Effector memory CD8-positive, alpha-beta T cell (primary cell): Measurements from ENCODE around the gene NAGPA.

Experiments
- ATAC-seq: fragments of 150-1000 bp; cut with Tn5 transposase; replicated peaks from 2 replicates; pipeline ENCODE4 v1.10.0; 2021; ENCODE audit warnings: mild to moderate bottlenecking, moderate library complexity
- DNase-seq, 3 experiments: peaks; one replicate each; pipeline ENCODE4 v3.0.0; 2021
- H3K27ac Mint-ChIP-seq, 2 donors: one replicate each; pipeline ENCODE4 v1.8.0; 2022; ENCODE audit warnings: mild to moderate bottlenecking in 2 of 2, mixed read lengths in 2 of 2, moderate library complexity in 2 of 2
- H3K27me3 Mint-ChIP-seq, 2 donors: one replicate each; pipeline ENCODE4 v1.8.0; 2022; ENCODE audit warnings: mixed read lengths in 2 of 2
- H3K36me3 Mint-ChIP-seq: one replicate; pipeline ENCODE4 v1.8.0; 2022; ENCODE audit warnings: mild to moderate bottlenecking, moderate library complexity, mixed read lengths; ENCODE audit not compliant: insufficient read depth
- H3K4me1 Mint-ChIP-seq, 2 donors: one replicate each; pipeline ENCODE4 v1.8.0; 2022; ENCODE audit warnings: low read depth in 2 of 2, mixed read lengths in 2 of 2
- H3K4me3 Mint-ChIP-seq, 2 donors: one replicate each; pipeline ENCODE4 v1.8.0; 2022; ENCODE audit warnings: mild to moderate bottlenecking in 2 of 2, mixed read lengths in 2 of 2, moderate library complexity in 2 of 2
- H3K9me3 Mint-ChIP-seq, 2 donors: one replicate each; pipeline ENCODE4 v1.8.0; 2022; ENCODE audit warnings: mixed read lengths in 2 of 2

Gene NAGPA

DNA sequence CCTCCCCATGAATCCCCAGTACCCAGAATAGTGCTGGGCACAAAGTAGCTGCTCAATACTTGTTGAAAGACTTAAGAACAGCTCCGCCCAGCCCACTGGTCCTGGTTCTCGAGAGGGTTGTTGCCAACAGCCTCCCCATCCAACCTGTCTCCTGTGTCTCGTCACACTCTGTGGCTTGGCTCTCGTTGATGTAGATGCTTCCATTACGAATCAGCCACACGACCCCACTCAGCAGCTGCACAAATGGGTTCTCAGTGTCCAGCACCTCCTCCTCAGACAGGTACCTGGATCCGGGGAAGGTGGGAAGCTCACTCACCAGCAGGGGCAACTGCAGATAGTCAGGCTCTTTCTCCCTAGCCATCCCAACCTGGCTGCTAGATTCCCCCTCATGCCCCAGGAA, 2.1 kb downstream of the NAGPA start:
- no peak overlapping the region for H3K27ac Mint-ChIP-seq
- H3K27me3 Mint-ChIP-seq = no peaks in the 10 kb centered on the region
- no peak for DNase-seq
- peaks cover 15 to 24% of the 10 kb centered on the region in 2 donors for H3K4me1 Mint-ChIP-seq
- ATAC-seq = no peak
- H3K4me3 Mint-ChIP-seq = peak overlapping the region in 1 of 2 donors; percentile 45
- peaks cover 19% of the 10 kb centered on the region for H3K36me3 Mint-ChIP-seq
- H3K9me3 Mint-ChIP-seq = no peaks in the 10 kb centered on the region

DNA sequence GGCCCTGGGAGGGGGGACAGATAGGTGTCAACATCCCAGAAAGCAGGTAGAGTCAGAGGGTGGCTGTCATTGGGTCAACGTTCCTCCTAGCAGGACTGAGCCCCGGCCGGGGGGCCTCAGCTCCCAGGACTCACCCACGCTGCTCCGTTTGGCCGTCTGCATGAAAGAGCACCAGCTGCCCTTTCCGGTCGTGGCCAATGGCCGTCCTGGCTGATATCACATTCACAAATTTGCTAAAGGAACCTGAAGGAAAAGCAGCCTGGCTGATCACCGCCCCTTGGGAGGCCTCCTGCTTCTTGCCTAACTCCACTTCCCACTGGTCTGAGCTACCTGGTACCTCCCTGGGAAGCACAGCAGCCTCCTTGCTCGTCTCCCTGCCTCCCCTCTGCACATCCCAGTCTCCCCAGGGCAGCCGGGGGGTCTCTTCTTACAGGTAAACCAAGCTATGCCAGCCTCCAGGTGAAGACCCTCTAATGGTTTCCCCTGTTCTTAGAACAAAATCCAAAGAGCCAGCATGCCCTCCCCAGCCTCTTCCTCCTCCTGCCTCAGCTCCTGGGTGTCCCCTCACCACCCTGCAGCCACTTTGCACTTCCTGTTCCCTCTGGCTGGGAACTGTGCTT, 3.4 kb downstream of the NAGPA start:
- no peak overlapping the region for H3K4me3 Mint-ChIP-seq

DNA sequence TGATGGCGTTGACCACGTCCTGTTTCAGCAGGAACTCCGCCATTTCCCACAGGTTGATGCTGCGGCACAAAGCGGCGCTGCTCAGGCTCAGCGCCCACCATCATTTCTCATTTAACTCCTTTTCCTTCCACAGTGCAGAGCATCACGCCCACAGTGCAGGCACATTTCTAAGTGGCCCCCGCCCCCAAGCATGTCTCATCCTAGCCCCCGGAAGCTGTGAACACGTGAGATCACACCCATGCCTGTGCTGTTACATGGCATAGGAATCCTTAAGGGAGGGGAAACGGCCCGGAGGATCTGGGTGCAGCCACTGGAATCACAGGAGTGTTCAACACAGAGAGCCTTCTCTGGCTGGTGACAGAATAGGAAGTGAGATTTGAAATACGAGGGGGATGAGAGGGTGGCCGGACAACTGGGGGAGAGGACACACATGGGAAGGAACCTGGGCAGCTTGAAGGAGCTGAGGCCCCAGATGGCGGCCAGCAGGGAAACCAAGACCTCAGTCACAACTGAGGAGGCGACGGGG, 4.7 kb downstream of the NAGPA start:
- DNase-seq (no peak), ATAC-seq (no peak)
- Mint-ChIP-seq H3K4me1 (peaks cover 10 to 18% of the 10 kb centered on the region in 2 donors), H3K4me3 (no peak overlapping the region), H3K27ac (no peak overlapping the region), H3K9me3 (no peaks in the 10 kb centered on the region), H3K27me3 (no peaks in the 10 kb centered on the region), H3K36me3 (peaks cover 17% of the 10 kb centered on the region)

More for the DNA sequence above, 3.4 kb downstream of the NAGPA start:
- no peak for ATAC-seq
- Mint-ChIP-seq H3K4me1 (peaks cover 15 to 24% of the 10 kb centered on the region in 2 donors), H3K9me3 (no peaks in the 10 kb centered on the region), H3K36me3 (peaks cover 21% of the 10 kb centered on the region), H3K27ac (peak overlapping the region in 1 of 2 donors; percentile 29), H3K27me3 (no peaks in the 10 kb centered on the region)
- DNase-seq = no peak

DNA sequence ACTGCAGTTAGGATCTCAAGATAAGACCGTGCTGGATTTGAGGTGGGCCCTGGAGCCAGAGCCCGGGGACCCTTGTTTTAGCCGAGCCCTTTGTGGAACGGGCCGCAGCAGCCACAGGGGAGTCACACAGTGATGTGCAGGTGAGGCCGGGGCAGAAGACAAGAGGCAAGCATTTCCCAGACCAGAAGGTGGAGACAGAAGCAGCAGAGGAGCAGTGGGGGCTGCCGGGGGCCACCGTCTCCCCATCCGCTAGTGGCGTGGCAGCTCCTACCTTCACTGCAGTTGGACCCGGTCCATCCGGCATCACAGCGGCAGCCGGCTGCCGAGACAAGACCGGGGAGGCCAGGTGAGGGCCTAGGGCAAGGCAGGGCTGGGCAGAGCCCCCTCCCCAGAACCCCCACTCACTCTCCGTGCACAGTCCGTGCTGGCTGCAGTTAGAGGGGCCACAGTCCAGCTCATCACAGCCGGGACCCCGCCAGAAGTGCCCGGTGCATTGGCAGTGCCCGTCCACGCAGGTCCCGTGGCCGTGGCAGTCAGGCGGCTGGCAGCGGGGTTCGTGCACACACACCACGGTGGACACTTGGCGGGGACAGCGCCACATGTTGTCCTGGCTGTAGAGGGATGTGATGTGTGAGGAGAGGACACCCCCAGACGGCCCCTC, 6.0 kb downstream of the NAGPA start:
- DNase-seq = no peak
- Mint-ChIP-seq H3K36me3 (peaks cover 12% of the 10 kb centered on the region), H3K27me3 (no peaks in the 10 kb centered on the region), H3K9me3 (no peaks in the 10 kb centered on the region), H3K27ac (no peak overlapping the region), H3K4me3 (no peak overlapping the region), H3K4me1 (peaks cover 4 to 10% of the 10 kb centered on the region in 2 donors)
- no peak for ATAC-seq

- Mint-ChIP-seq H3K27me3 (peaks cover 0 to 4% of the 10 kb centered on the region in 2 donors), H3K36me3 (peaks cover 12% of the 10 kb centered on the region), H3K4me1 (peaks cover 0 to 6% of the 10 kb centered on the region in 2 donors), H3K4me3 (no peak overlapping the region), H3K27ac (no peak overlapping the region), H3K9me3 (no peaks in the 10 kb centered on the region)
- DNase-seq (no peak), ATAC-seq (no peak)
These were observed 6.6 kb downstream of the NAGPA start for GRCh38 chr16:5027086-5027485.

DNA sequence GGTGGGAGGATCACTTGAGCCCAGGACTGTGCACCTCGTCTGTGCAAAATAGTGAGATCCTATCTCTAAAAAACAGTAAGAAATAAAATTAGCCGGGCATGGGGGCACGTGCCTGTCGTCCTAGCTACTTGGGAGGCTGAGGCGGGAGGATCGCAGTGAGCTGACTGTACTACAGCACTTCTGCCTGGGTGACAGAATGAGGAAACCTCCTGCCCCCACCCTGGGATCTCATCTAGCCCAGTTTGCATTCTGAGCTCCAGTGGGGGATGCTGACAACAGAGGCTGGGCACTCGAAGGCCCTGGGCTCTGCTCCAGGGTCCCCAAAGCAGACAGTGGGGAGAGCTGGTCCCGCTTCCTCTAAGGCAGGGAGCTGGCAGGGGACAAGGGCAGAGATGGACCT, 7.1 kb downstream of the NAGPA start:
- H3K4me1 Mint-ChIP-seq = peaks cover 0 to 3% of the 10 kb centered on the region in 2 donors
- H3K27ac Mint-ChIP-seq = no peak overlapping the region
- ATAC-seq (no peak), DNase-seq (no peak)
- no peak overlapping the region for H3K4me3 Mint-ChIP-seq
- H3K9me3 Mint-ChIP-seq = no peaks in the 10 kb centered on the region
- peaks cover 12% of the 10 kb centered on the region for H3K36me3 Mint-ChIP-seq
- peaks cover 0 to 9% of the 10 kb centered on the region in 2 donors for H3K27me3 Mint-ChIP-seq

- no peaks in the 10 kb centered on the region for H3K4me1 Mint-ChIP-seq
These were observed 8.5 kb downstream of the NAGPA start for GRCh38 chr16:5025171-5025632.

GRCh38 chr16:5024632-5025031, 9.1 kb downstream of the NAGPA start:
- no peak overlapping the region for H3K27ac Mint-ChIP-seq
- H3K4me1 Mint-ChIP-seq = no peaks in the 10 kb centered on the region
- H3K36me3 Mint-ChIP-seq = peaks cover 8% of the 10 kb centered on the region

More at GRCh38 chr16:5025171-5025632, 8.5 kb downstream of the NAGPA start:
- Mint-ChIP-seq H3K4me3 (no peak overlapping the region), H3K9me3 (no peaks in the 10 kb centered on the region), H3K27ac (no peak overlapping the region), H3K27me3 (peaks cover 0 to 10% of the 10 kb centered on the region in 2 donors), H3K36me3 (peaks cover 8% of the 10 kb centered on the region)
- ATAC-seq = no peak
- no peak for DNase-seq

DNA sequence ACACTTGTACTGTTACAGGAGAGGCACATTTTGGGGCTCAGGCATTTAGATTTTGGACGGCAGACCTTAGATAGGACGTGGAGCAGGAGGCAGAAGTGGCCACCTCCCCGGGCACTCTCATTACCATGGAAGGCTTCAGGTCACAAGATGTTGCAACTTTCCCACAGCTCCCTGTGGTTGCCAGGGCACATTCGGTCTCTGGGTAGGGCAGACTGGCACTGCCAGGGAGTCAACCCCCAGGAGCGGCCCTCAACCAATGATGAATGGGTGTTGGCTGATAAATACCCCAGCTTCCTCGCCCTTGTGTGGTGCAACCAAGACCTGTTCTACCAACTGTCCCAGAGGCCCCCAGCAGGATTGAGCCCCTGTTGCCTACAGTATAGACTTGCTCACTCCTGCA, 11.2 kb downstream of the NAGPA start:
- no peak for ATAC-seq
- DNase-seq = no peak
- H3K36me3 Mint-ChIP-seq = peaks cover 5% of the 10 kb centered on the region
- peaks cover 0 to 10% of the 10 kb centered on the region in 2 donors for H3K27me3 Mint-ChIP-seq
- H3K9me3 Mint-ChIP-seq = no peaks in the 10 kb centered on the region
- no peak overlapping the region for H3K27ac Mint-ChIP-seq
- H3K4me1 Mint-ChIP-seq = no peaks in the 10 kb centered on the region
- H3K4me3 Mint-ChIP-seq = no peak overlapping the region

More at GRCh38 chr16:5024632-5025031, 9.1 kb downstream of the NAGPA start:
- no peaks in the 10 kb centered on the region for H3K9me3 Mint-ChIP-seq
- DNase-seq = no peak
- peaks cover 0 to 10% of the 10 kb centered on the region in 2 donors for H3K27me3 Mint-ChIP-seq
- ATAC-seq = no peak
- H3K4me3 Mint-ChIP-seq = no peak overlapping the region

- no peaks in the 10 kb centered on the region for H3K4me1 Mint-ChIP-seq
- peaks cover 0 to 10% of the 10 kb centered on the region in 2 donors for H3K27me3 Mint-ChIP-seq
- H3K36me3 Mint-ChIP-seq = no peaks in the 10 kb centered on the region
- no peak overlapping the region for H3K27ac Mint-ChIP-seq
- no peak for ATAC-seq
- no peak overlapping the region for H3K4me3 Mint-ChIP-seq
- no peak for DNase-seq
- H3K9me3 Mint-ChIP-seq = no peaks in the 10 kb centered on the region
These were observed 13.2 kb downstream of the NAGPA start for GRCh38 chr16:5020551-5020950.

- Mint-ChIP-seq H3K4me1 (no peaks in the 10 kb centered on the region), H3K27me3 (peaks cover 0 to 10% of the 10 kb centered on the region in 2 donors), H3K27ac (no peak overlapping the region), H3K4me3 (no peak overlapping the region), H3K36me3 (no peaks in the 10 kb centered on the region), H3K9me3 (no peaks in the 10 kb centered on the region)
- no peak for DNase-seq
- ATAC-seq = no peak
These were observed 14.0 kb downstream of the NAGPA start for GRCh38 chr16:5019775-5020174.

- Mint-ChIP-seq H3K36me3 (peaks cover 3% of the 10 kb centered on the region), H3K4me1 (no peaks in the 10 kb centered on the region), H3K4me3 (no peak overlapping the region), H3K27ac (no peak overlapping the region), H3K27me3 (peaks cover 0 to 10% of the 10 kb centered on the region in 2 donors), H3K9me3 (no peaks in the 10 kb centered on the region)
- DNase-seq (no peak), ATAC-seq (no peak)
These were observed 14.9 kb downstream of the NAGPA start for GRCh38 chr16:5018793-5019192.

DNA sequence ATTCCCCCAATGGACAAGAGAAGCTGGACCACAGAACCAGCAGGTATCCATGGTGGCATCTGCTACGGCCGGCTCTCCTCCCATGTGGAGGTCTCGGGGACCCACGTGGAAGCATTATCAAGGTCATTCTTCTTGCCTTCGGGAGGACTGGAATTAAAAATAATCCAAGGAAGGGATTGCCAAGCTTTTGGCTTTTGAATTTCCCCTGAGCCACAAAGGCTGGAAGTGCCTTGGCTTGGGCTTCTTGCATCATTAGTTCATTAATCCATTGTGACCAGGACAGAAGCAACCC, 16.1 kb downstream of the NAGPA start:
- Mint-ChIP-seq H3K4me1 (no peaks in the 10 kb centered on the region), H3K27me3 (peaks cover 0 to 10% of the 10 kb centered on the region in 2 donors), H3K9me3 (no peaks in the 10 kb centered on the region), H3K36me3 (peaks cover 3% of the 10 kb centered on the region), H3K27ac (no peak overlapping the region), H3K4me3 (no peak overlapping the region)
- ATAC-seq (no peak), DNase-seq (no peak)
